OCI-LY1 (cell line): ENCODE measurements around the gene FAM13C.

Experiments used
- H2AFZ ChIP-seq: fragments of 200-600 bp; sonication (generic), shearing (Covaris generic); 2 replicates; pipeline ENCODE4 v1.6.0; 2014; ENCODE audit warnings: antibody characterized with exemption, mild to moderate bottlenecking, low read length
- H3F3A ChIP-seq: fragments of 200-600 bp; sonication (generic), shearing (Covaris generic); 2 replicates; pipeline ENCODE4 v1.6.0; 2014; ENCODE audit warnings: mild to moderate bottlenecking, antibody characterized with exemption, low read length, moderate library complexity; ENCODE audit not compliant: insufficient read depth
- H3K27ac ChIP-seq: fragments of 200-600 bp; sonication (generic); 2 replicates; pipeline ENCODE4 v1.5.1; 2014; ENCODE audit warnings: low read length, mixed run types, mild to moderate bottlenecking, low read depth; ENCODE audit not compliant: poor library complexity, severe bottlenecking
- H3K27me3 ChIP-seq: fragments of 200-600 bp; sonication (generic); 2 replicates; pipeline ENCODE4 v1.6.0; 2014; ENCODE audit warnings: antibody characterized with exemption, mild to moderate bottlenecking, low read length, moderate library complexity; ENCODE audit not compliant: insufficient read depth
- H3K36me3 ChIP-seq: fragments of 200-600 bp; sonication (generic); 2 replicates; pipeline ENCODE4 v1.6.1; 2014; ENCODE audit warnings: mild to moderate bottlenecking, antibody characterized with exemption, low read length, moderate library complexity, mixed read lengths; ENCODE audit not compliant: insufficient read depth
- H3K4me1 ChIP-seq: fragments of 200-600 bp; sonication (generic); 2 replicates; pipeline ENCODE4 v1.5.1; 2014; ENCODE audit warnings: mild to moderate bottlenecking, low read length, moderate library complexity; ENCODE audit not compliant: insufficient read depth, severe bottlenecking
- H3K4me2 ChIP-seq: fragments of 200-600 bp; sonication (generic), shearing (Covaris generic); 2 replicates; pipeline ENCODE4 v1.6.1; 2014; ENCODE audit warnings: low read length
- H3K4me3 ChIP-seq: fragments of 200-600 bp; sonication (generic); 2 replicates; pipeline ENCODE4 v1.5.1; 2014; ENCODE audit warnings: low read length, low read depth, mild to moderate bottlenecking, mixed read lengths; ENCODE audit not compliant: poor library complexity, severe bottlenecking
- H3K79me2 ChIP-seq: fragments of 200-600 bp; shearing (Covaris generic); 2 replicates; pipeline ENCODE4 v1.6.1; 2016; ENCODE audit warnings: mixed run types, low read length, mixed read lengths; ENCODE audit not compliant: insufficient read depth
- H3K9ac ChIP-seq: fragments of 200-600 bp; sonication (generic), shearing (Covaris generic); 2 replicates; pipeline ENCODE4 v1.6.1; 2014; ENCODE audit warnings: mild to moderate bottlenecking, low read length, mixed read lengths
- H3K9me2 ChIP-seq: fragments of 200-600 bp; sonication (generic), shearing (Covaris generic); 2 replicates; pipeline ENCODE4 v1.6.1; 2014; ENCODE audit warnings: low read depth, mild to moderate bottlenecking, low read length, mixed read lengths
- H3K9me3 ChIP-seq: fragments of 200-600 bp; shearing (Covaris generic); 2 replicates; pipeline ENCODE4 v1.6.1; 2014; ENCODE audit warnings: low read length, mixed read lengths
- H4K20me1 ChIP-seq: fragments of 200-600 bp; sonication (generic), shearing (Covaris generic); 2 replicates; pipeline ENCODE4 v1.6.0; 2016; ENCODE audit warnings: mild to moderate bottlenecking, low read length; ENCODE audit not compliant: insufficient read depth
- CTCF ChIP-seq: fragments of 200-600 bp; sonication (generic), shearing (Covaris generic); IDR thresholded peaks from 2 replicates; pipeline ENCODE4 v1.5.1; 2017; ENCODE audit warnings: mild to moderate bottlenecking, antibody characterized with exemption, low read length, moderate library complexity, mixed read lengths
- EZH2 ChIP-seq: fragments of 200-600 bp; sonication (generic), shearing (Covaris generic); IDR thresholded peaks from 2 replicates; pipeline ENCODE4 v1.8.0; 2017; ENCODE audit warnings: borderline replicate concordance, mixed run types, mild to moderate bottlenecking, antibody characterized with exemption, low read length, moderate library complexity, mixed read lengths

Gene FAM13C

GRCh38 chr10:59363446-59363958, 1.2 kb upstream of the FAM13C start:
- H3K79me2 ChIP-seq, result no peaks in the 10 kb centered on the region
- no peak overlapping the region for H3K9ac ChIP-seq
- TF ChIP-seq EZH2, result no peak
- TF ChIP-seq CTCF, result no peak
- no peak overlapping the region for H3K27ac ChIP-seq
- H2AFZ ChIP-seq, result no peak overlapping the region
- H4K20me1 ChIP-seq, result no peaks in the 10 kb centered on the region
- H3K9me3 ChIP-seq, result no peaks in the 10 kb centered on the region
- H3K27me3 ChIP-seq, result no peaks in the 10 kb centered on the region
- H3K4me2 ChIP-seq, result no peak overlapping the region
- no peak overlapping the region for H3K4me3 ChIP-seq
- H3K4me1 ChIP-seq, result no peaks in the 10 kb centered on the region
- no peaks in the 10 kb centered on the region for H3F3A ChIP-seq
- H3K36me3 ChIP-seq, result no peaks in the 10 kb centered on the region
- no peaks in the 10 kb centered on the region for H3K9me2 ChIP-seq

GRCh38 chr10:59362959-59363381, 621 bp upstream of the FAM13C start:
- no peak for TF ChIP-seq EZH2
- TF ChIP-seq CTCF, result no peak
- Histone ChIP-seq H3F3A (no peaks in the 10 kb centered on the region), H2AFZ (no peak overlapping the region), H4K20me1 (no peaks in the 10 kb centered on the region), H3K79me2 (no peaks in the 10 kb centered on the region), H3K4me2 (no peak overlapping the region), H3K9me3 (no peaks in the 10 kb centered on the region), H3K27me3 (no peaks in the 10 kb centered on the region), H3K4me1 (no peaks in the 10 kb centered on the region), H3K36me3 (no peaks in the 10 kb centered on the region), H3K27ac (no peak overlapping the region), H3K9ac (no peak overlapping the region), H3K9me2 (no peaks in the 10 kb centered on the region), H3K4me3 (no peak overlapping the region)

- Histone ChIP-seq H3K4me3 (no peak overlapping the region), H3K9me3 (no peaks in the 10 kb centered on the region), H3K79me2 (no peaks in the 10 kb centered on the region), H3K4me2 (no peak overlapping the region), H2AFZ (no peak overlapping the region), H3K27ac (no peak overlapping the region), H3K9me2 (no peaks in the 10 kb centered on the region), H3K4me1 (no peaks in the 10 kb centered on the region), H3F3A (no peaks in the 10 kb centered on the region), H3K9ac (no peak overlapping the region), H3K36me3 (no peaks in the 10 kb centered on the region), H3K27me3 (no peaks in the 10 kb centered on the region), H4K20me1 (no peaks in the 10 kb centered on the region)
- TF ChIP-seq CTCF, result no peak
Observed at GRCh38 chr10:59361663-59362143, 646 bp downstream of the FAM13C start.
